ENCODE data around the gene PKNOX2.

GRCh38 chr11:125192183-125192582, 27.6 kb downstream of the PKNOX2 start:
- no peak for TF ChIP-seq CTCF (IDR thresholded peaks at IDR 0.05; ENCODE audit: insufficient read depth, low read length)
- no peak for TF ChIP-seq POLR2AphosphoS5 (IDR thresholded peaks at IDR 0.05; ENCODE audit: low read depth)
- TF ChIP-seq REST (IDR thresholded peaks at IDR 0.05; ENCODE audit: insufficient replicate concordance, low read depth): no peak
